GM23248 (cell line): ENCODE results near the gene ITGA11. TPM values are rescaled to one million over a fixed set of nuclear protein-coding genes. Genes with fewer than 3 reads are reported as not detected.

ENCODE experiments used
- DNase-seq: peaks from one replicate; pipeline ENCODE4 v3.0.0-alpha.2; 2015
- H2AFZ ChIP-seq: fragments of 200-600 bp; sonication (generic); 2 replicates; pipeline ENCODE4 v1.6.1; 2016; ENCODE audit warnings: antibody characterized with exemption
- H3F3A ChIP-seq: fragments of 200-600 bp; sonication (generic); 2 replicates; pipeline ENCODE4 v1.6.1; 2016; ENCODE audit warnings: mild to moderate bottlenecking, antibody characterized with exemption, mixed run types; ENCODE audit not compliant: insufficient read depth
- H3K27ac ChIP-seq: fragments of 200-600 bp; sonication (generic); 2 replicates; pipeline ENCODE4 v1.5.1; 2016; ENCODE audit warnings: mild to moderate bottlenecking
- H3K27me3 ChIP-seq: fragments of 200-600 bp; sonication (generic); replicated peaks from 2 replicates; pipeline ENCODE4 v1.6.1; 2016; ENCODE audit warnings: mild to moderate bottlenecking; ENCODE audit not compliant: insufficient read depth
- H3K36me3 ChIP-seq: fragments of 200-600 bp; sonication (generic); 2 replicates; pipeline ENCODE4 v1.6.1; 2016; ENCODE audit warnings: low read depth, mild to moderate bottlenecking
- H3K4me1 ChIP-seq: fragments of 200-600 bp; sonication (generic); 2 replicates; pipeline ENCODE4 v1.6.1; 2016; ENCODE audit warnings: mild to moderate bottlenecking; ENCODE audit not compliant: insufficient read depth
- H3K4me2 ChIP-seq: fragments of 200-600 bp; sonication (generic); one replicate; pipeline ENCODE4 v1.6.1; 2016; ENCODE audit warnings: mild to moderate bottlenecking; ENCODE audit not compliant: unreplicated experiment
- H3K4me3 ChIP-seq: fragments of 200-600 bp; sonication (generic); 2 replicates; pipeline ENCODE4 v1.5.1; 2016; ENCODE audit warnings: mild to moderate bottlenecking
- H3K79me2 ChIP-seq: fragments of 200-600 bp; sonication (generic); 2 replicates; pipeline ENCODE4 v1.6.1; 2016; ENCODE audit warnings: mild to moderate bottlenecking; ENCODE audit not compliant: insufficient read depth
- H3K9ac ChIP-seq: fragments of 200-600 bp; sonication (generic); 2 replicates; pipeline ENCODE4 v1.6.1; 2016; ENCODE audit warnings: mild to moderate bottlenecking
- H3K9me2 ChIP-seq: fragments of 200-600 bp; sonication (generic); 2 replicates; pipeline ENCODE4 v1.6.1; 2016; ENCODE audit warnings: mixed run types, mild to moderate bottlenecking, moderate library complexity; ENCODE audit not compliant: insufficient read depth
- H3K9me3 ChIP-seq: fragments of 200-600 bp; sonication (generic); one replicate; pipeline ENCODE4 v1.6.1; 2017; ENCODE audit warnings: low read depth
- H4K20me1 ChIP-seq: fragments of 200-600 bp; sonication (generic); 2 replicates; pipeline ENCODE4 v1.6.0; 2016; ENCODE audit not compliant: insufficient read depth
- EZH2 ChIP-seq: fragments of 200-600 bp; sonication (generic); IDR thresholded peaks from 2 replicates; pipeline ENCODE4 v1.6.1; 2018; ENCODE audit warnings: antibody characterized with exemption, mild to moderate bottlenecking; ENCODE audit not compliant: insufficient read depth, poor library complexity, severe bottlenecking
- EZH2phosphoT487 ChIP-seq: fragments of 200-600 bp; sonication (generic); IDR thresholded peaks from 2 replicates; pipeline ENCODE4 v1.6.1; 2018; ENCODE audit warnings: antibody characterized with exemption, moderate library complexity, mild to moderate bottlenecking, low read depth; ENCODE audit not compliant: insufficient read depth
- WGBS, 2 experiments: methylation state at CpG; one replicate each; pipeline ENCODE4 v1.1.6; 2015 to 2017; ENCODE audit warnings: low lambda C conversion rate in 2 of 2, low coverage in 1 of 2; ENCODE audit errors: missing lambda C conversion rate in 2 of 2; 5-methylcytosine and 5-hydroxymethylcytosine counted together
- in situ Hi-C: fragments of 300-500 bp; cut with MboI; formaldehyde crosslinking; loops from 2 replicates; pipeline ENCODE4 v1.15.0; 2020
- polyA plus RNA-seq: library from polyadenylated mRNA; unstranded; fragments of >200 nt; fragmentation: Nextera tagmentation; extraction: Ambion mirVana; gene quantifications from 2 replicates; pipeline ENCODE4 v1.2.1, GENCODE V29; 2016
- total RNA-seq: library from RNA; depleted of rRNA; stranded (reverse); fragments of >200 nt; shearing (Covaris generic); gene quantifications from 2 replicates; pipeline ENCODE4 v1.2.3, GENCODE V29; 2014

The ITGA11 gene
- total and polyA plus RNA-seq, 2 experiments from 2014 or later, result 312 to 352 TPM

GRCh38 chr15:68383161-68384074 lies 48.5 kb downstream of the ITGA11 start:
- TF ChIP-seq EZH2phosphoT487 (no peak), EZH2 (no peak)
- in situ Hi-C loops, result no loop called here
- no peaks in the 10 kb centered on the region for H3K27me3 ChIP-seq
- H3F3A ChIP-seq, result peaks cover 59% of the 10 kb centered on the region
- H4K20me1 ChIP-seq, result no peaks in the 10 kb centered on the region; the same call in 1 of the 2 replicates
- H3K4me2 ChIP-seq, result peak overlapping the region; percentile 42
- 0 out of 2 replicates have a peak overlapping the region, but pooled peaks have one; percentile 12 for H3K4me3 ChIP-seq
- no peak overlapping the region for H2AFZ ChIP-seq
- H3K9me2 ChIP-seq, result no peaks in the 10 kb centered on the region
- 87 to 88% methylated on average over 12 of the region's 12 CpGs for WGBS, 2 experiments
- H3K4me1 ChIP-seq, result peaks cover 29% of the 10 kb centered on the region
- peak overlapping the region; percentile 61 for H3K9ac ChIP-seq
- peak overlapping the region; percentile 80 for H3K27ac ChIP-seq
- H3K36me3 ChIP-seq, result peaks cover 7% of the 10 kb centered on the region; the same call in 1 of the 2 replicates
- peak; percentile 64 for DNase-seq
- no peaks in the 10 kb centered on the region for H3K9me3 ChIP-seq
- H3K79me2 ChIP-seq, result peaks cover 85% of the 10 kb centered on the region

DNA sequence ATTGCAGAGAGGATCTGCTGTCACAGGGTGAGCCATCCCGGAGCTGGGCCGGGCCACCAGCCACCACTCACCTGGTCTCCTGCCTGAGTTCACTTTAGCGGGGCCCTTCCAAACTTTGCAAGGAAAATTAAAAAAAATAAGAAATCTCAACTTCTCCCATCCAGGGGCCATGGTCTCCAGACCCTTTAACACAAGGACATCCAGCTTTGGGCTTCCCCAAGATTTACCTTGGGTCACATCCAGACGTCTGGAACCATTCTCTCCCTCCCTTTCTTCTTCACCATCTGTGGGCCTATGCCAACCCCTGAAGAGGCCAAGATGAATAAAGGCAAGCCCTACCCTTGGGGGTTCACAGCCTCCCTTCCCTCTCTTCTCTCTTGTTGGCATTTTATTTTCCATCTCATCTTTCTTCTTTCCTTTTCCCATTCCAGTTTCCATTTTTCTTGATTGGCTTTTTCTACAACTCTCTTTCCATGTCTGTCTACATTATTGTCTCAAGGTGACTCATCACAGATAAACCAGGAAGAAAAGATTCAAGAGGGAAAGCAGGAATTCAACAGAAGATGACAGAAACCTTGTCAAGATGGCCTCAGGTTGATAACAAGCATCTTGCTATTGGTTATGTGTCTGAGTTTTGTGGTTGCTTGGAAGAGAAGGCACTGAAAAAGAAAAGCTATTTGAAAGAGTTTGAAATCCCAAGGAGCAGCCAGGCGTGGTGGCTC lies 49.5 kb downstream of the ITGA11 start:
- no peaks in the 10 kb centered on the region for H3K9me2 ChIP-seq
- WGBS, 2 experiments, result 65 to 76% methylated on average over 5 of the region's 5 CpGs
- no peaks in the 10 kb centered on the region for H3K27me3 ChIP-seq
- H3F3A ChIP-seq, result peaks cover 57% of the 10 kb centered on the region
- no peak overlapping the region for H3K9ac ChIP-seq
- H4K20me1 ChIP-seq, result no peaks in the 10 kb centered on the region; the same call in 1 of the 2 replicates
- peak; percentile 41 for DNase-seq
- H3K36me3 ChIP-seq, result peaks cover 7% of the 10 kb centered on the region; the same call in 1 of the 2 replicates
- H3K79me2 ChIP-seq, result peaks cover 81% of the 10 kb centered on the region
- H3K4me1 ChIP-seq, result peaks cover 29% of the 10 kb centered on the region
- H3K4me2 ChIP-seq, result no peak overlapping the region
- no peaks in the 10 kb centered on the region for H3K9me3 ChIP-seq
- H3K27ac ChIP-seq, result no peak overlapping the region
- no peak overlapping the region for H2AFZ ChIP-seq
- TF ChIP-seq EZH2, result no peak
- TF ChIP-seq EZH2phosphoT487, result no peak
- in situ Hi-C loops, result no loop called here
- no peak overlapping the region for H3K4me3 ChIP-seq

DNA sequence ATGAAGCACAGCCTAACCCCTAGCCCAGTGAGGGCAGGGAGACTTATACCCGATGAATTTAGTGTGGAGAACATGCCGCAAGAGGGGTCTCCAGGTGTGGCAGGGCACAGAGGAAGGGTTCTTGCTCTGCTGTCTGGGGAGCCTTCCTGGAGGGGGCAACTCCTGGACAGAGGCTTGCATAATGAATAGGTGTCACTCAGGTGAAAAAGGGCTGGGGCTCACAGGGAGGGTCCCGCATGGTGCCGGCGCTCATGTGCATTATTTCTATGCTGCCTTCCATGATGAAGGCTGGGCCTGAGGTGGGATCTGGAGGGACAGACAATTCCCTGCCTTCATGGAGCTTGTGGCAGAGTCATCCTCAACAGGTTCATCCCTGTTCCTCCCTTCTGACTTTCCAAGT lies 51.5 kb downstream of the ITGA11 start:
- H3K9ac ChIP-seq, result no peak overlapping the region
- H2AFZ ChIP-seq, result no peak overlapping the region
- peaks cover 81% of the 10 kb centered on the region for H3K79me2 ChIP-seq
- in situ Hi-C loops, result no loop called here
- H4K20me1 ChIP-seq, result peaks cover 3% of the 10 kb centered on the region; the same call in 1 of the 2 replicates
- TF ChIP-seq EZH2, result no peak
- no peak for TF ChIP-seq EZH2phosphoT487
- no peak overlapping the region for H3K4me2 ChIP-seq
- peaks cover 29% of the 10 kb centered on the region for H3K4me1 ChIP-seq
- H3K36me3 ChIP-seq, result peaks cover 7% of the 10 kb centered on the region; the same call in 1 of the 2 replicates
- no peaks in the 10 kb centered on the region for H3K9me2 ChIP-seq
- H3F3A ChIP-seq, result peaks cover 54% of the 10 kb centered on the region
- H3K9me3 ChIP-seq, result no peaks in the 10 kb centered on the region
- DNase-seq, result no peak
- WGBS, 2 experiments, result 92 to 95% methylated on average over 5 of the region's 5 CpGs
- H3K27ac ChIP-seq, result no peak overlapping the region
- no peak overlapping the region for H3K4me3 ChIP-seq
- no peaks in the 10 kb centered on the region for H3K27me3 ChIP-seq

- no peaks in the 10 kb centered on the region for H3K9me3 ChIP-seq
- no peaks in the 10 kb centered on the region for H3K9me2 ChIP-seq
- H3K9ac ChIP-seq, result no peak overlapping the region
- in situ Hi-C loops, result no loop called here
- peaks cover 3% of the 10 kb centered on the region; the same call in 1 of the 2 replicates for H4K20me1 ChIP-seq
- H3K27me3 ChIP-seq, result no peaks in the 10 kb centered on the region
- no peak overlapping the region for H3K4me3 ChIP-seq
- no peak overlapping the region for H2AFZ ChIP-seq
- WGBS, 2 experiments, result 77 to 79% methylated on average over 3 of the region's 3 CpGs
- DNase-seq, result no peak
- peaks cover 3% of the 10 kb centered on the region; the same call in 1 of the 2 replicates for H3K36me3 ChIP-seq
- peaks cover 81% of the 10 kb centered on the region for H3K79me2 ChIP-seq
- no peak overlapping the region for H3K4me2 ChIP-seq
- no peak overlapping the region for H3K27ac ChIP-seq
- H3F3A ChIP-seq, result peaks cover 47% of the 10 kb centered on the region
- H3K4me1 ChIP-seq, result peaks cover 23% of the 10 kb centered on the region
- TF ChIP-seq EZH2 (no peak), EZH2phosphoT487 (no peak)
These were observed 52.1 kb downstream of the ITGA11 start for GRCh38 chr15:68379759-68380290.
